Skeletal muscle satellite cell (primary cell): ENCODE measurements around the gene ZNF296.

ENCODE experiments used
- H3K27me3 ChIP-seq: 2 replicates; pipeline ENCODE4 v1.7.0; 2013; ENCODE audit warnings: low read length; ENCODE audit not compliant: control insufficient read depth, insufficient read depth
- H3K36me3 ChIP-seq: 2 replicates; pipeline ENCODE4 v1.7.0; 2013; ENCODE audit warnings: mild to moderate bottlenecking, control low read depth, low read length; ENCODE audit not compliant: insufficient read depth
- H3K4me1 ChIP-seq: 2 replicates; pipeline ENCODE4 v1.7.0; 2013; ENCODE audit warnings: low read length; ENCODE audit not compliant: control insufficient read depth, insufficient read depth
- H3K4me2 ChIP-seq: 2 replicates; pipeline ENCODE4 v1.7.0; 2013; ENCODE audit warnings: mild to moderate bottlenecking, low read length
- H3K4me3 ChIP-seq: 2 replicates; pipeline ENCODE4 v1.7.0; 2013; ENCODE audit warnings: low read length
- H3K9ac ChIP-seq: 2 replicates; pipeline ENCODE4 v1.7.0; 2013; ENCODE audit warnings: mild to moderate bottlenecking, low read depth, low read length, moderate library complexity
- H3K9me3 ChIP-seq: replicated peaks from 2 replicates; pipeline ENCODE4 v1.7.0; 2013; ENCODE audit warnings: mild to moderate bottlenecking, control low read depth, low read length

The ZNF296 gene

DNA sequence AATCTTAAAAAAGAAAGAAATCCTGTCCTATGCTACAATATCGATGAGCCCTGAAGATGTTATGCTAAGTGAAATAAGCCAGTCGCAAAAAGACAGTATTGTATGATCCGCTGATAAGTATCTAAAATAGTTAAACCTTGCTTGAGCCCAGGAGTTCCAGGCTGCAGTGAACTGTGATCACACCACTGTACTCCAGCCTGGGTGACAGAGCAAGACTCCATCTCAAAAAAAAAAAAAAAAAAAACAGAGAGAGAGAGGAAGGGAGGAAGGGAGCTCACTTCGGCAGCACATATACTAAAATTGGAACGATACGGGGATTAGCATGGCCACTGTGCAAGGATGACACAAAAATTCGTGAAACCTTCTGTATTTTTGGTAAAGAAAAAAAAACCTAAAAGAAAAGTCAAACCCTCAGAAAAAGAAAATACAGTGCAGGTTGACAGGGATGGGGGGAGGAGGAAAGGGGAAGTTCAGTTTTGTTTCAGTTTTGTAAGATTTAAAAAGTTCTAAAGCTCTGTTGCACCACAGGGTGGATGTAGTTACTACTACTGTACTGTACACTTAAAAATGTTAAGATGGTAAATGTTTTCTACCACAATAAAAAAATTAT, 29.0 kb downstream of the ZNF296 start:
- H3K4me1 ChIP-seq = no peaks in the 10 kb centered on the region
- no peak overlapping the region for H3K9ac ChIP-seq
- H3K36me3 ChIP-seq = peaks cover 43% of the 10 kb centered on the region
- no peaks in the 10 kb centered on the region for H3K9me3 ChIP-seq
- H3K4me3 ChIP-seq = no peak overlapping the region
- no peaks in the 10 kb centered on the region for H3K27me3 ChIP-seq
- no peak overlapping the region for H3K4me2 ChIP-seq

DNA sequence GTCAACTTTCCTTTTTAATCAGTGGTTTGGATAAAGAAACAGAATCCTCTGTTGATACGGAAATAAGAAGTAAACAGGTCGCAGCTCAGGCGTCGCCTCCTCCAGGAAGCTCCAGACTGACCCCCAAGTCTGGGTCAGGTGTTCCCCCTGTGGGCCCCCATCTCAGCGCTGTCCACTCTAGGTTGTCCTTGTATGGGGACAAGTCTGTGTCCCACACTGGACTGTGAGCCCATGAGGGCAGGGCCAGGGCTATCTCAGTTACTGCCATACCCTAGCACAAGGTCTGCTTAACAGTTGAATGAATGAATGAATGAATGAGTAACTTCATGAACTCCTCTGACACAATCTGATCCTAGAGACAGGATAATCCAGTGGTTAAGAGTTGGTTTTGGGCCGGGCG, 29.9 kb downstream of the ZNF296 start:
- H3K4me2 ChIP-seq = no peak overlapping the region
- H3K4me1 ChIP-seq = no peaks in the 10 kb centered on the region
- H3K27me3 ChIP-seq = no peaks in the 10 kb centered on the region
- H3K36me3 ChIP-seq = peaks cover 43% of the 10 kb centered on the region
- no peaks in the 10 kb centered on the region for H3K9me3 ChIP-seq
- no peak overlapping the region for H3K4me3 ChIP-seq
- H3K9ac ChIP-seq = no peak overlapping the region

DNA sequence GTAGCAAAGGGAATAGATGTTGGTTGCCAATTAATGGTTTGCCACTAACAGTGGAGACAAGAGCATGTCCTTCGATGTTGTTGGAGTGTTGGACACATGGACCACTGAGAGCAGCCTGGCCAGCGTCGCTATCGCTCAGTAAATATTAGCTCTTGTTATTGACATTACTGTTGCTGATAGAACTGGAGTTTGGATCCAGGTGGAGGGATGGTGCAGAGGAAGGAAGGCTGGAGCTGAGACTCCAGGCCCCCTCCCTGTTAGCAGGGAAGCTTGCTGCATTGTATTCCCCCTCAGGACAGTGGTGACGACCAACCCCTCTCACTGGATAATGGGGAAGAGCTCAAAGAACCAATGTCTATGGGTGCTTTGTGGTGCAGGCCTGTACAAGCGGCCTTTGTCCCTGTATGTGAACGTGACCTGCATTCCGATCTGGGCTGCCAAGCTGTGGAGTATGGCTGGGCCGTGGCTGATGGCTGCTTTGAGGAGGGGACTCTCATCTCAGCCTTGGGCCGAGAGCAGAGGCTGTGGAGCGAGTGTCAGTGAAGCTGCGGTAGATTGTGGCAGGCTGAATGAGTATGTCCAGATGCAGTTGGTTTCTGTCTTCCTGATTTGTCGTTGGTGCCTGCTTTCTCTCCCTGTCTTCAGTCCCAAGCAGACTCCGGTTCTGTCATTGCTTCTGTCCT, 30.5 kb downstream of the ZNF296 start:
- Histone ChIP-seq H3K36me3 (peaks cover 47% of the 10 kb centered on the region), H3K4me2 (no peak overlapping the region), H3K9ac (no peak overlapping the region), H3K4me1 (no peaks in the 10 kb centered on the region), H3K27me3 (no peaks in the 10 kb centered on the region), H3K9me3 (no peaks in the 10 kb centered on the region), H3K4me3 (no peak overlapping the region)

DNA sequence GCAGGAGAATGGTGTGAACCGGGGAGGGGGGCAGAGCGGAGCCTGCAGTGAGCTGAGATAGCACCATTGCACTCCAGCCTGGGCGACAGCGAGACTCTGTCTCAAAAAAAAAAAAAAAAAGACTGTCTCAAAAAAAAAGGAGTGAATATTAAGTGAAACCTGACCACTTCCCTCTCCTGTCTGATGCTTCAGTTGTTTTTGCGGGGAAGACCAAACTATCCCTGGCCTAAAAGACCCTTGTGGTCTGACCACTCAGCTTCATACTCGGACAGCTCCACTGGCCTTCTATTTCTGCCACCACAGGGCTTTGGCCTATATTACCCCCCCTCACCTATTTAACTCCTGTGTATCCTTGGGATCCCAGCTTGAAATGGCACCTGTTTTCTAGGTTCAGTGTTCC, 35.2 kb downstream of the ZNF296 start:
- Histone ChIP-seq H3K9me3 (no peaks in the 10 kb centered on the region), H3K27me3 (no peaks in the 10 kb centered on the region), H3K4me2 (no peak overlapping the region), H3K4me1 (peaks cover 12% of the 10 kb centered on the region), H3K9ac (no peak overlapping the region), H3K36me3 (peaks cover 50% of the 10 kb centered on the region), H3K4me3 (no peak overlapping the region)

DNA sequence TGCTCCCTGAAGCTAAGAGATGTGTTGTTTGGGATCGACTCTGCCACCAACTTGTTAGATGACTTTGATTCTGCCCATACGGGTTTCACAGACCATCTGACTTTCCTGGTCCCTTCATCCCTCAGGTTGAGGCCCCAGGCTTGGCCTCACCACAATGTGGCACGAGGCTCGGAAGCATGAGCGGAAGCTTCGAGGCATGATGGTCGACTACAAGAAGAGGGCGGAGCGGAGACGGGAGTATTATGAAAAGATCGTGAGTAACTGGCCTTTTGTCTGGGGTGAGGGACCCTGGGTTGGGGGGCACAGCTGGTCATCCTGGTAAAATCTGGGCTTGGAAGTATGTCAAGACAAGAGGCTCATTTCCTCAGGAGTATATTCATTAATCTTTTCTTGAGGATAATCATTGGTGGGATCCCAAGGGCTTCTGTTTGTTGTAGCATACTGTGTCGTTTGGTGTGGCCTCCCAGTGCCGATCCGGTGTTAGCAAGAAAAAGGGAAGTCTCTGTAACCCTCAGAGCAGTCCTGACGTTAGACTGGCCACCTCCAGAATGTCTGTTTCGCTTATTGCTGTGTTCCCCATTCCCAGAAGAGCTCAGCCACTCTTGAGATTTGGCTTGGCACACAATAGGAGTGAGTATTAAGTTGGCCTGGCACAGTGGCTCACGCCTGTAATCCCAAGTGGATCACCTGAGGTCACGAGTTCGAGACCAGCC, 36.1 kb downstream of the ZNF296 start:
- Histone ChIP-seq H3K4me3 (peak overlapping the region; percentile 99), H3K36me3 (peaks cover 48% of the 10 kb centered on the region), H3K4me2 (peak overlapping the region; percentile 93), H3K9me3 (no peaks in the 10 kb centered on the region), H3K4me1 (peaks cover 12% of the 10 kb centered on the region), H3K9ac (peak overlapping the region; percentile 100), H3K27me3 (no peaks in the 10 kb centered on the region)

DNA sequence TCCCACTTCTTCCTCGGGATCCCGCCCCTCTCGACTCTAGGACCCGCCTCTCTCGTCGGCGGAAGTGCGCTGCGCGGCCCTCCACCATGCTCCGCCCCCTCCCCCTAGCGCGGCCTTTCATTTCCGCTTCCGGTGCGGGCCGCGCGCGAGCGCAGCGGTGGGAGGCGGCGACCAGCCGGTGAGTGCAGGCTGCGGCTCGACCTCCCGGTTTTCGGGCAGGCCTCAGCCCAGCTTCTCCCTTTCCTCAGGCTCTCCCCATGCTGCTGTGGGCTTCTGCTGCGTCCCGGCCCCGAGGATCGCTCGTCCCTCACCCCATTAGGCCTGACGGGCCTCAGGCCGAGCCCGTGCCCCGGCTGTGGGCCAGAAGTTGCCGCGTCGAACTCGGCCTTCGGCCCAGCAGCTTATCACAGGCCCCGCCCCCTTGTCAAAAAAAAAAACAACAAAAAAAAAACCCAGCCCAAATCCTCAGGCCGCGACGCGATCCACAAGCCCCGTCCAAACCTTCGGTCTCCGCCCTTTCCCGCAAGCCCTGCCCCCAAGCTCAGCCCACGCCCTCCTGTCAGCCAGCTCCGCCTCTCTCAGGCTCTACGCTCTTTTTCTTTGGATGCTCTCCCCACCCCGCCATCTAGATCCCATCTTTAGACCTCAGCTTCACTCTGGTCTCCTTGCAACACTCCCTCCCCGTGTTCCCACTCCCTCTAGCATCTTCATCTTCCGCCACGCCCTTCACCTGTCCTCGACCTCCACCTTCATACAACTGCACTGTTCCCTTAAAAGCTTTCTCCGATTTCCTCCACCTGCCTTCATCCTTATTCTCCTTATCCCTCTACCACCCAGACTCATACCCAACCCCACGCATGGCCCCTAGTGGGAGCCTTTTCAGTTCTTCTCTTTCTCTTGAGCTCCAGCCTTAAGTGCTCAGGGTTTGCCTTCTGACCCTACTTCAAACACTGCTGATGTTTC, 37.1 kb downstream of the ZNF296 start, which contains the start of gene CLASRP:
Gene CLASRP, plus strand, starts transcription at position 115 of the 963 bp plus-strand sequence. CDS start 1,168 bp downstream, outside the sequence.
- Histone ChIP-seq H3K4me1 (peaks cover 12% of the 10 kb centered on the region), H3K4me2 (peak within 1 kb of the TSS; percentile 93), H3K4me3 (peak within 1 kb of the TSS; percentile 99), H3K27me3 (no peaks in the 10 kb centered on the region), H3K9me3 (no peaks in the 10 kb centered on the region), H3K9ac (peak within 1 kb of the TSS; percentile 100), H3K36me3 (peaks cover 42% of the 10 kb centered on the region)

DNA sequence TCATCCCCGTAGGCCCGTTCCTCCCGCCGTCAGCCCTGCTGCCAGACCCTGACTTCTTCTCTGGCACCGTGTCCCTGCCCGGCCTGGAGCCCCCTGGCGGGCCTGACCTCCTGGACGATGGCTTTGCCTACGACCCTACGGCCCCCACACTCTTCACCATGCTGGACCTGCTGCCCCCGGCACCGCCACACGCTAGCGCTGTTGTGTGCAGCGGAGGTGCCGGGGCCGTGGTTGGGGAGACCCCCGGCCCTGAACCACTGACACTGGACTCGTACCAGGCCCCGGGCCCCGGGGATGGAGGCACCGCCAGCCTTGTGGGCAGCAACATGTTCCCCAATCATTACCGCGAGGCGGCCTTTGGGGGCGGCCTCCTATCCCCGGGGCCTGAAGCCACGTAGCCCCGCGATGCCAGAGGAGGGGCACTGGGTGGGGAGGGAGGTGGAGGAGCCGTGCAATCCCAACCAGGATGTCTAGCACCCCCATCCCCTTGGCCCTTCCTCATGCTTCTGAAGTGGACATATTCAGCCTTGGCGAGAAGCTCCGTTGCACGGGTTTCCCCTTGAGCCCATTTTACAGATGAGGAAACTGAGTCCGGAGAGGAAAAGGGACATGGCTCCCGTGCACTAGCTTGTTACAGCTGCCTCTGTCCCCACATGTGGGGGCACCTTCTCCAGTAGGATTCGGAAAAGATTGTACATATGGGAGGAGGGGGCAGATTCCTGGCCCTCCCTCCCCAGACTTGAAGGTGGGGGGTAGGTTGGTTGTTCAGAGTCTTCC, 38.7 kb downstream of the ZNF296 start:
- Histone ChIP-seq H3K9ac (no peak overlapping the region), H3K4me2 (no peak overlapping the region), H3K36me3 (peaks cover 35% of the 10 kb centered on the region), H3K4me3 (no peak overlapping the region), H3K27me3 (no peaks in the 10 kb centered on the region), H3K9me3 (no peaks in the 10 kb centered on the region), H3K4me1 (peaks cover 12% of the 10 kb centered on the region)

DNA sequence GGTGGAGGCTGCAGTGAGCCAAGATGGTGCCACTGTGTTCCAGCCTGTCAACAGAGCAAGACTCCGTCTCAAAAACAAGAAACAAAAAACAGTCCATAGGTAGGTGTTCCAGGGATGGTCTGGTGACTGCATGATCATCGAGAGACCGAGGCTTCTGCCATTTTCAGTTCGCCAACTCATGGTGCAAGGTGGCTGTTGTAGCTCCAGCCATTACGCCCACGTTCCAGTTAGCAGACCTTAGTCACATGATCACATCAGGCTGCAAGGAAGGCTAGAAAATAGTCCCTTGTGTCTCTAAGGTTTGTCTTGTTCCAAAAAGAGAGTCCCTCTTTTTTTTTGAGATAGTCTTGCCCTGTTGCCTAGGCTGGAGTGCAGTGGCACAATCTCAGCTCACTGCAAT, 40.5 kb downstream of the ZNF296 start:
- Histone ChIP-seq H3K27me3 (no peaks in the 10 kb centered on the region), H3K9ac (no peak overlapping the region), H3K36me3 (peaks cover 26% of the 10 kb centered on the region)

DNA sequence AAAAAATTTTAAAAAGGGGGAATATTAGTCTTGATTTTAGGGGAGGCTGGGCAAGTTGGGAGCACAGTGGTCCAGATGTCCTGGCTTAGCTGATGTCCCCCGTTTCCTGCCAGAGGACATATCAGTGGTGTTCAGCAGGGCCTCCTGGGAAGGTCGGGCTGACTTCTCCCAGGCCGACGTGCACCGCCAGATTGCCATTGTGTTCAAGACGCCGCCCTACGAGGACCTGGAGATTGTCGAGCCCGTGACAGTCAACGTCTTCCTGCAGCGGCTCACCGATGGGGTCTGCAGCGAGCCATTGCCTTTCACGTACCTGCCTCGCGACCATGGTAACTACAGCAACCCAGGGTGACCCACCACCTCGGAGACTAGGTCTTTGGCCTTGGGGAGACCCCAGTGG, 43.9 kb downstream of the ZNF296 start:
- no peaks in the 10 kb centered on the region for H3K9me3 ChIP-seq
- H3K27me3 ChIP-seq = no peaks in the 10 kb centered on the region
- no peak overlapping the region for H3K4me3 ChIP-seq
- peaks cover 20% of the 10 kb centered on the region for H3K36me3 ChIP-seq
- H3K9ac ChIP-seq = no peak overlapping the region
- no peak overlapping the region for H3K4me2 ChIP-seq
- H3K4me1 ChIP-seq = no peaks in the 10 kb centered on the region

More for the DNA sequence above, 40.5 kb downstream of the ZNF296 start:
- Histone ChIP-seq H3K9me3 (no peaks in the 10 kb centered on the region), H3K4me2 (no peak overlapping the region), H3K4me1 (peaks cover 12% of the 10 kb centered on the region), H3K4me3 (no peak overlapping the region)

DNA sequence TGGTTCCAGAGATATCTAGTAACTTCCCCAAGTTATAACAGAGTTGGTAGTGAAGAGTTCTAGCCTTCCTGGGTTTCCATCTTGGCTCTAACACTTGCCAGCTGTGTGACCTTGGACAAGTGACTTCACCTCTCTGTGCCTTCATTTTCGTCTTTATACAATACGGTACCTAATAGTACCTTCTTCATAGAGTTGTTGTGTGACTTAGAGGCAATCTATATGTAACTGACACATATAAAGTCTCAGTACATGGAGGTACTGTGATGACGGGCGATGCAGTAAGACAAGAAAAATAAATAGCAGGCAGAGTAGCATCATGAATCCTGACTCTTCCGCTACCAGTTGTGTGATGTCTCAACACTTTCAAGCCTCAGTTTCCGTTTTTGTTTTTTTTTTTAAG, 45.5 kb downstream of the ZNF296 start:
- Histone ChIP-seq H3K4me2 (no peak overlapping the region), H3K4me1 (no peaks in the 10 kb centered on the region), H3K9me3 (no peaks in the 10 kb centered on the region), H3K27me3 (no peaks in the 10 kb centered on the region), H3K36me3 (peaks cover 20% of the 10 kb centered on the region), H3K9ac (no peak overlapping the region), H3K4me3 (no peak overlapping the region)
